Glutamatergic neuron (in vitro differentiated cells): Measurements from ENCODE around the gene SUCLG2. TPM values are rescaled to one million over a fixed set of nuclear protein-coding genes. Genes with fewer than 3 reads are reported as not detected.

Experiments used
- DNase-seq: peaks from one replicate; pipeline ENCODE4 v3.0.0; 2022
- H3K27ac Mint-ChIP-seq: one replicate; pipeline ENCODE4 v1.8.0; 2020; ENCODE audit warnings: mild to moderate bottlenecking, mixed read lengths, inconsistent platforms; ENCODE audit not compliant: unreplicated experiment
- H3K27me3 Mint-ChIP-seq: one replicate; pipeline ENCODE4 v1.8.0; 2020; ENCODE audit warnings: mild to moderate bottlenecking, moderate library complexity, mixed read lengths, inconsistent platforms; ENCODE audit not compliant: unreplicated experiment
- H3K36me3 Mint-ChIP-seq: one replicate; pipeline ENCODE4 v1.8.0; 2020; ENCODE audit warnings: mild to moderate bottlenecking, mixed read lengths, inconsistent platforms; ENCODE audit not compliant: unreplicated experiment
- H3K4me1 Mint-ChIP-seq: one replicate; pipeline ENCODE4 v1.8.0; 2020; ENCODE audit warnings: mild to moderate bottlenecking, low read depth, mixed read lengths, inconsistent platforms; ENCODE audit not compliant: unreplicated experiment
- H3K4me3 Mint-ChIP-seq: one replicate; pipeline ENCODE4 v1.8.0; 2020; ENCODE audit warnings: mild to moderate bottlenecking, mixed read lengths, inconsistent platforms; ENCODE audit not compliant: unreplicated experiment
- H3K9me3 Mint-ChIP-seq: one replicate; pipeline ENCODE4 v1.8.0; 2020; ENCODE audit warnings: mild to moderate bottlenecking, moderate library complexity, mixed read lengths, inconsistent platforms; ENCODE audit not compliant: unreplicated experiment
- total RNA-seq: library from RNA; stranded (reverse); fragmentation: NEBNext Ultra II Directional; extraction: Animal tissue kit (Norgen Biotek cat#: 25700); gene quantifications from one replicate; pipeline ENCODE4 v1.2.1, GENCODE V29; 2021; ENCODE audit not compliant: unreplicated experiment
- TF ChIP-seq, protein P1 (sequence below): fragments of 200-600 bp; sonication (generic); IDR thresholded peaks from one replicate; pipeline ENCODE4 v1.5.0; 2021; ENCODE audit not compliant: partially characterized antibody, unreplicated experiment

SUCLG2 gene
- total RNA-seq, 1 donor from 2014 or later = 4.3 TPM

DNA sequence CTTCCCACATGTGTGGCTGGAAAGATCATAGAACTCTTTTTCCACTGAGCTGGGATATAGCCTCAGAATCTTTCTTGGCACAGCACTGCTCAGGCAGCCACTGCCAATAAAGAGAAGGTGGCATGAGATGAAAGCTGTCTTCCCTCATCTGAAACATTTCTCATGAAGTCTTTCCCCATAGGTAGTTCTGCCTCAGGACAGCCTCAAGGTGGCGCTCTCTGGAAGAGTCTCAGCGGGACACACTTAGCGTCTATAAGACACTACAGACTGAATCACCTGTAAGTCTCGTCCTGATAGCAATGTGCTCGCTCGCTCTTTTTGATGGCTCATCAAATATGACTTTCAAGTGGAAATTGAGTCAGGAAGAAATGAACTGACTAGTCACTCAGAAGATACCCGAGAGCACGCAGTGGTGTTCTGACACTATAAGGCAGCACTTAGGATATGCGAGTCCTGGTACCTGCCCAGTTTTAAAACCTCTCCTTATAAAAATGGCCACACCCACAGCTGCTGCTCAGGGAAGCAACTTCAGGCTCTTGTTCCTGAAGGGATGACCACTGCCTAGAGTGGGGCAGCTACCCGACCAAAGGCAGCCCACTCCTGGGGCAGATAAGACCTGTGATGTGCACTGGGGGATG, 269.5 kb downstream of the SUCLG2 start:
- Mint-ChIP-seq H3K27ac (no peak overlapping the region), H3K36me3 (no peaks in the 10 kb centered on the region), H3K9me3 (no peaks in the 10 kb centered on the region), H3K4me1 (no peaks in the 10 kb centered on the region), H3K4me3 (no peak overlapping the region), H3K27me3 (peaks cover 3% of the 10 kb centered on the region)
- DNase-seq = peak; percentile 83
- TF ChIP-seq, protein P1, sequence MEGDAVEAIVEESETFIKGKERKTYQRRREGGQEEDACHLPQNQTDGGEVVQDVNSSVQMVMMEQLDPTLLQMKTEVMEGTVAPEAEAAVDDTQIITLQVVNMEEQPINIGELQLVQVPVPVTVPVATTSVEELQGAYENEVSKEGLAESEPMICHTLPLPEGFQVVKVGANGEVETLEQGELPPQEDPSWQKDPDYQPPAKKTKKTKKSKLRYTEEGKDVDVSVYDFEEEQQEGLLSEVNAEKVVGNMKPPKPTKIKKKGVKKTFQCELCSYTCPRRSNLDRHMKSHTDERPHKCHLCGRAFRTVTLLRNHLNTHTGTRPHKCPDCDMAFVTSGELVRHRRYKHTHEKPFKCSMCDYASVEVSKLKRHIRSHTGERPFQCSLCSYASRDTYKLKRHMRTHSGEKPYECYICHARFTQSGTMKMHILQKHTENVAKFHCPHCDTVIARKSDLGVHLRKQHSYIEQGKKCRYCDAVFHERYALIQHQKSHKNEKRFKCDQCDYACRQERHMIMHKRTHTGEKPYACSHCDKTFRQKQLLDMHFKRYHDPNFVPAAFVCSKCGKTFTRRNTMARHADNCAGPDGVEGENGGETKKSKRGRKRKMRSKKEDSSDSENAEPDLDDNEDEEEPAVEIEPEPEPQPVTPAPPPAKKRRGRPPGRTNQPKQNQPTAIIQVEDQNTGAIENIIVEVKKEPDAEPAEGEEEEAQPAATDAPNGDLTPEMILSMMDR = peak; percentile 82

DNA sequence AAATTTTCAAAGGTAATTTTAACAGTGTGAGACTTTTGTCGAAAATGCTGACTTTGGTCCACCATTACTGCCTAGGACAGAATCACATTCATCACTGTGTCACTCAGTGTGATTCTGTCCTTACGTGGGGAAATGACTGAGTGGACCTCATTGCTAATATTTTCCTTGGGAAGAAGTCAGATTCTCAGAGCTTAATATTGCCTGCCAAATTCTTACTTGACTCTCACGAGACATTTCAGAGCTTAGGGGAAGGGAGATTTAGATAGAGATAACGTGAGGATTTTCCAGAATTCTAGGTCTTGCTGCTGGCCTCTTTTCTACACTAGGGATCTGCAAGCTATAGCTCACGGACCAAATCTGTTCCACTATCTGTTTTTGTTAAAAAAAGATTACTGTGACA, 270.4 kb downstream of the SUCLG2 start:
- Mint-ChIP-seq H3K27ac (no peak overlapping the region), H3K4me3 (no peak overlapping the region), H3K9me3 (no peaks in the 10 kb centered on the region), H3K36me3 (no peaks in the 10 kb centered on the region), H3K4me1 (no peaks in the 10 kb centered on the region), H3K27me3 (peaks cover 3% of the 10 kb centered on the region)
- no peak for DNase-seq
- TF ChIP-seq, protein P1 = no peak

DNA sequence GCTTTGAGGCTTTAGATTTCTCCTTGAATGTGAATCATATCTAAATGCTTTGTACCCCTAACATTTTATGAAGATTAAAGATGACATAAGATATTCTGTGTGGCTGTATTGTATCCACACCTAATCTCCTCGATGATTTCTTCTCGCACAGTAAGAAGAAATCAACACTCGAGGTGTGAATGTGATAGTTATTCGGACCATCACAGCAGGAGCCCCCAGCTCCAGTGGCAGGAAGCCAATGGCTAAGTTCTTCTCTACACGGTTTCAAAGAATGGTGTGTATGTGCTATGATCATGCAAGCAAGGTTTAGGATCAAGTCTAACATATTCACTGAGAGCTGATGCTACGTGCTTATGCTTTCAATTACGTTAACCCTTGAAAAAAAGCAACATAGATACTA, 271.0 kb downstream of the SUCLG2 start:
- no peak overlapping the region for H3K4me3 Mint-ChIP-seq
- TF ChIP-seq, protein P1 = no peak
- no peaks in the 10 kb centered on the region for H3K36me3 Mint-ChIP-seq
- no peaks in the 10 kb centered on the region for H3K9me3 Mint-ChIP-seq
- H3K27ac Mint-ChIP-seq = no peak overlapping the region
- no peaks in the 10 kb centered on the region for H3K4me1 Mint-ChIP-seq
- H3K27me3 Mint-ChIP-seq = peaks cover 3% of the 10 kb centered on the region
- no peak for DNase-seq

DNA sequence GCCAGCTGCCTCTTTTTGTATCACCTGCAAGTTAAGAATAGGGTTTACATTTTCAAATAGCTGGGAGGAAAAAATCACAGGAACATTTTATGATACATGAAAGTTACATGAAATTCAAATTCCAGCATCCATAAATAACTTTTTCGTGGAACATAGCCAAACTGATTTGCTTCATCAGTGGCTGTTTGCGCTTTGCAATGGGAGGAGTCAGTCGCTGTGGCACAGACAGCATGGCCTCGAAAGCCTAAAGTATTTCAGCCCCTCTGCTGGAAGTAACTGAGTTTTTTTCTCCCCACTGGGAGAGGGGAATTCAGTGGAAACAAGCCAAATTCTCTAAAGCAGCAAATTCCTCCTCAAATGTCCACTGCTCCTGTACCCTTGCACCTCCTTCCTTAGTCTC, 271.9 kb downstream of the SUCLG2 start:
- Mint-ChIP-seq H3K27me3 (peaks cover 3% of the 10 kb centered on the region), H3K4me1 (no peaks in the 10 kb centered on the region), H3K9me3 (no peaks in the 10 kb centered on the region), H3K36me3 (no peaks in the 10 kb centered on the region), H3K27ac (no peak overlapping the region), H3K4me3 (no peak overlapping the region)
- no peak for DNase-seq
- TF ChIP-seq, protein P1 = no peak

DNA sequence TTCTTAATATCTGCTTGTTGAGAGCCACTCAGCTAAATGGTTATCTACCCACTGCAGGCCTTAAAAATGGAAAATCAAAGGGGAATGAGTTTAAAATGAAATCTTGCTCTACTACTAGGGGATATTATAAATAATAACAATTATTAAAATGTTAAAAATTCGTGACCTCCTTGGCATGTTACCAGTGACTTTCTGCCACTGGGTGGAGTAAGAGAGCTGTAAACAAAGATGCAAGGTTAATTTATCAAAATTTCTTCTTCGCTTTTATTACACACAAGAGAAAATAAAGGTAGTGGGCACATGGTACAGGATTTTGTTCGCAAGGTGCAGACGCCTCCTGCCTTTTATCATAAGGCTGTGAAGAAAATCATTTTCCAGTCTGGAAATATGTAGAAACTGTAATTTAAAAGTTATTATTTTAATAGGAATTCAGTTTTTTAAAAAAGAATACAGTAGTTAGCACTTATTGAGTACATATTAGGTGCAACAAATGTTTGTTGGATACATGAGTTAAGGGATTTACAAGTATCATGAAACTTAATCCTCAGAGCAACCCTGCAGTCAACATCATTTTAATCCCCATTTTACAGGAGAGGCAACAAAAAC, 272.6 kb downstream of the SUCLG2 start:
- Mint-ChIP-seq H3K9me3 (no peaks in the 10 kb centered on the region), H3K36me3 (no peaks in the 10 kb centered on the region), H3K27me3 (peaks cover under 1% of the 10 kb centered on the region), H3K4me1 (no peaks in the 10 kb centered on the region), H3K4me3 (no peak overlapping the region), H3K27ac (no peak overlapping the region)
- no peak for DNase-seq
- TF ChIP-seq, protein P1 = peak; percentile 78
